ENCODE results near the gene OR5AC2. TPM values are rescaled to one million over a fixed set of nuclear protein-coding genes. Genes with fewer than 3 reads are reported as not detected.

OR5AC2 gene, protein sequence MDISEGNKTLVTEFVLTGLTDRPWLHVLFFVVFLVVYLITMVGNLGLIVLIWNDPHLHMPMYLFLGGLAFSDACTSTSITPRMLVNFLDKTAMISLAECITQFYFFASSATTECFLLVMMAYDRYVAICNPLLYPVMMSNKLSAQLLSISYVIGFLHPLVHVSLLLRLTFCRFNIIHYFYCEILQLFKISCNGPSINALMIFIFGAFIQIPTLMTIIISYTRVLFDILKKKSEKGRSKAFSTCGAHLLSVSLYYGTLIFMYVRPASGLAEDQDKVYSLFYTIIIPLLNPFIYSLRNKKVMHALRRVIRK
- total RNA-seq (2021; fragmentation: NEBNext Ultra II Directional; extraction: Animal tissue kit (Norgen Biotek cat#: 25700)): not detected
- long read RNA-seq: 0 reads

DNA sequence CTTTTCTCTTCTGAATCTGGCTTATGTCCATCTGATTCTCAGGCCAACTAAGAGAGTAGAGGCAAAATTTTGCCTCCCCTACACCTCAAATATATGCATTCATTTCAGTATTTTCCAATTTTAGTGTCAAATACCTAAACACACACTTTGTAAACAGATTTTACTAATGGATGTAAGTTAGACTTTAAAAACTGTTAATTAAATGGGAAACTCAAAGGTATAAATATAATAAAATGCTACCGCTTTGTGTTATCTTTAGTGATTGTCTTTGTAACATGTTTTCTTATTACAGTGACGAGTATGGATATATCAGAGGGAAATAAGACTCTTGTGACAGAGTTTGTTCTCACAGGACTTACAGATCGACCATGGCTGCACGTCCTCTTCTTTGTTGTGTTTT, at the start of gene OR5AC2:
OR5AC2 (plus strand) TSS at position 301 of the 400 bp plus-strand sequence; CDS start at position 301, 0 bp downstream.
- Mint-ChIP-seq H3K27ac (no peak within 1 kb of the TSS), H3K27me3 (ENCODE audit: insufficient read depth) (peaks cover 1% of the 10 kb centered on the region; the same call in 1 of the 2 replicates), H3K36me3 (ENCODE audit: low read depth) (no peaks in the 10 kb centered on the region), H3K9me3 (no peaks in the 10 kb centered on the region), H3K4me1 (ENCODE audit: low read depth) (no peaks in the 10 kb centered on the region), H3K4me3 (no peak within 1 kb of the TSS)
- DNase-seq: no peak
- TF ChIP-seq, protein P1, sequence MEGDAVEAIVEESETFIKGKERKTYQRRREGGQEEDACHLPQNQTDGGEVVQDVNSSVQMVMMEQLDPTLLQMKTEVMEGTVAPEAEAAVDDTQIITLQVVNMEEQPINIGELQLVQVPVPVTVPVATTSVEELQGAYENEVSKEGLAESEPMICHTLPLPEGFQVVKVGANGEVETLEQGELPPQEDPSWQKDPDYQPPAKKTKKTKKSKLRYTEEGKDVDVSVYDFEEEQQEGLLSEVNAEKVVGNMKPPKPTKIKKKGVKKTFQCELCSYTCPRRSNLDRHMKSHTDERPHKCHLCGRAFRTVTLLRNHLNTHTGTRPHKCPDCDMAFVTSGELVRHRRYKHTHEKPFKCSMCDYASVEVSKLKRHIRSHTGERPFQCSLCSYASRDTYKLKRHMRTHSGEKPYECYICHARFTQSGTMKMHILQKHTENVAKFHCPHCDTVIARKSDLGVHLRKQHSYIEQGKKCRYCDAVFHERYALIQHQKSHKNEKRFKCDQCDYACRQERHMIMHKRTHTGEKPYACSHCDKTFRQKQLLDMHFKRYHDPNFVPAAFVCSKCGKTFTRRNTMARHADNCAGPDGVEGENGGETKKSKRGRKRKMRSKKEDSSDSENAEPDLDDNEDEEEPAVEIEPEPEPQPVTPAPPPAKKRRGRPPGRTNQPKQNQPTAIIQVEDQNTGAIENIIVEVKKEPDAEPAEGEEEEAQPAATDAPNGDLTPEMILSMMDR (IDR thresholded peaks at IDR 0.05): no peak

DNA sequence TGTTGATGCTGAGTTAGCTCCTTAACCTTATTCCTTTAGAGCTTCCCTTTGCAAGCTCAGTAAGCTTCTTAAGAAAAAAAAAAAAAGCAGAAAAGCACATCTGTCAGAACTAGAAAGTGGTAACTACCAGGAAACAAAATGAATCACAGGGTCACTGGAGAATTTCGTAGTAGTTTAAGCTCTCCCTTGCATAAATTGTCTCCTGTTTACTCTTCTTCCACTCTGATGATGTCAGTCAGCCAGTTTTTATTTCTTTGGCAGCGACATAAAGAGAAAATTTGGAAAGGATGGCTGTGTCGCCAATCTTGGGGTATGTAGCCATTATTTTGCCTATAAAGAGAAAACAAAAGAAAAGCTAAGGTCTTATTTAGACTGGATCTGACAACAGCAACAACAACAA, 48.7 kb upstream of the OR5AC2 start:
- peaks cover 11% of the 10 kb centered on the region for H3K27me3 Mint-ChIP-seq (ENCODE audit: insufficient read depth)
- DNase-seq: no peak
- no peak overlapping the region for H3K4me3 Mint-ChIP-seq
- no peaks in the 10 kb centered on the region for H3K9me3 Mint-ChIP-seq
- H3K27ac Mint-ChIP-seq: no peak overlapping the region
- H3K36me3 Mint-ChIP-seq (ENCODE audit: low read depth): no peaks in the 10 kb centered on the region
- TF ChIP-seq, protein P1 (IDR thresholded peaks at IDR 0.05): no peak
- H3K4me1 Mint-ChIP-seq (ENCODE audit: low read depth): no peaks in the 10 kb centered on the region

DNA sequence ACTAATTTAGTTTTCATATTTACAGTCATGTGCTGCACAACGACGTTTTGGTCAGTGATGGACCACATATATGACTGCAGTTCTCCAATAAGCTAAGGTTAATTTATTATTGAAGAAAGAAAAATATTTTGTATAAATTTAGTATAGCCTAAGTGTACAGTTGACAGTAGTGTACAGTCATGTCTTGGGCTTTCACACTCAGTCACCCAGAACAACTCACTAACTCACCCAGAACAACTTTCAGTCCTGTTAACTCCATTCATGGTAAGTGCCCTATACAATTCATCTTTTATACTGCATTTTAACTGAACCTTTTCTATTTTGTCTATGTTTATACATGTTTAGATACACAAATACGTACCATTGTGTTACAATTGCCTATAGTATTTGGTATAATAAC, 48.1 kb upstream of the OR5AC2 start:
- H3K36me3 Mint-ChIP-seq (ENCODE audit: low read depth): no peaks in the 10 kb centered on the region
- H3K9me3 Mint-ChIP-seq: no peaks in the 10 kb centered on the region
- TF ChIP-seq, protein P1 (IDR thresholded peaks at IDR 0.05): no peak
- no peak for DNase-seq
- H3K4me1 Mint-ChIP-seq (ENCODE audit: low read depth): no peaks in the 10 kb centered on the region
- peak overlapping the region; percentile 89; the same call in 1 of the 2 replicates for H3K4me3 Mint-ChIP-seq
- H3K27ac Mint-ChIP-seq: no peak overlapping the region
- peaks cover 11% of the 10 kb centered on the region for H3K27me3 Mint-ChIP-seq (ENCODE audit: insufficient read depth)

DNA sequence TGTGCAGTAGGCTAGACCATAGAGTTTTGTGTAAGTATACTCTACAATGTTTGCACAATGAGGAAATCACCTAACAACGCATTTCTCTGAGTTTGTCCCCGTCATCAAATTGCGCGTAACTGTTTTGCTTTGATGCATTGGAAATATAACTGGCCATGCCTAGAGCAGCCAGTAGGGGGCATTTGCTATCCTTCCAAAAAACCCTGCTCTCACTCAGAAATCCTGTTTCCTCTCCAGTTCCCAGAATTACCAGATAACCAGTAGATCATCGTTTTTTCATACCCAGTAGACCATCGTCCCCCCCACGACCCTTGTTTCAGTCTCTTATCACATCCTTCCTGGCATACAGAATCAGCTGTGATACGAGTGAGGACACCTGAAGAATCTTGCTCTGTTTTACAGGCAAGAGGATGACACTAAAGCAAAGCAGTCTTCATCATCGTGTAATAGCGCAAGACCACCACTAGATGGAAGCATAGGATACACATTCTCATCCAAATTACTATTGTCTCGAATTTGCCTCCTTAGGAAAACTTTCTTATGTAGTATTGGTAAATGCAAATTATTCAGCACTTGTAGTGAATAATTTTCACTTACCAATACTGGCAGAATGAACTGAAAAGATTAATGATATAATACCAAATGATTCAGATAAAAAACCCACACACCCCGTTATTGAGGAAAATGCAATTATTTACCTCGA, 47.5 kb upstream of the OR5AC2 start:
- H3K9me3 Mint-ChIP-seq: no peaks in the 10 kb centered on the region
- TF ChIP-seq, protein P1 (IDR thresholded peaks at IDR 0.05): peak; percentile 97
- H3K27me3 Mint-ChIP-seq (ENCODE audit: insufficient read depth): peaks cover 10% of the 10 kb centered on the region
- H3K4me3 Mint-ChIP-seq: peak overlapping the region; percentile 89
- H3K36me3 Mint-ChIP-seq (ENCODE audit: low read depth): no peaks in the 10 kb centered on the region
- peak overlapping the region; percentile 73 for H3K27ac Mint-ChIP-seq
- no peaks in the 10 kb centered on the region for H3K4me1 Mint-ChIP-seq (ENCODE audit: low read depth)
- DNase-seq: peak; percentile 82

DNA sequence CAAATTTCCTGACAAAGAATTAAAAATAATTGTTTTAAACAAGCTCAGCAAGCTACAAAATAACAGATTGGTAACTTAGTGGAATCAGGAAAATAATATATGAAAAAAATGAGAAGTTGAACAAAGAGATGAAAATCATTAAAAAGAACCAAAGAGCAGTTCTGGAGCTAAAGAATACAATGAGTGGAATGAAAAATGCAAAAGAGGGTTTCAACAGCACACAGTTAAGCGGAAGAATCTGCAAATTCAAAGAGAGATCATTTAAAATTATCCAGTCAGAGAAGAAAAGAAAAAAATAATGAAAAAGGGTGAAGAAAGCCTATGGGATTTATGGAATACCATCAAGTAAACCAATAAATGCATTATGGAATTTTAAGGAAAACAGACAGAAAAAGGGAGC, 45.6 kb upstream of the OR5AC2 start:
- Mint-ChIP-seq H3K27me3 (ENCODE audit: insufficient read depth) (peaks cover 10% of the 10 kb centered on the region), H3K27ac (no peak overlapping the region), H3K4me3 (no peak overlapping the region), H3K9me3 (no peaks in the 10 kb centered on the region), H3K4me1 (ENCODE audit: low read depth) (no peaks in the 10 kb centered on the region), H3K36me3 (ENCODE audit: low read depth) (no peaks in the 10 kb centered on the region)
- TF ChIP-seq, protein P1 (IDR thresholded peaks at IDR 0.05): no peak
- no peak for DNase-seq
